HG03159 (cell line): Measurements from ENCODE around the gene TMEM132D.

Experiments
- ATAC-seq: cut with Tn5 transposase; IDR thresholded peaks from one replicate; pipeline ENCODE4 v1.9.1; 2021; ENCODE audit warnings: mild to moderate bottlenecking, moderate library complexity; ENCODE audit not compliant: unreplicated experiment

Gene TMEM132D

DNA sequence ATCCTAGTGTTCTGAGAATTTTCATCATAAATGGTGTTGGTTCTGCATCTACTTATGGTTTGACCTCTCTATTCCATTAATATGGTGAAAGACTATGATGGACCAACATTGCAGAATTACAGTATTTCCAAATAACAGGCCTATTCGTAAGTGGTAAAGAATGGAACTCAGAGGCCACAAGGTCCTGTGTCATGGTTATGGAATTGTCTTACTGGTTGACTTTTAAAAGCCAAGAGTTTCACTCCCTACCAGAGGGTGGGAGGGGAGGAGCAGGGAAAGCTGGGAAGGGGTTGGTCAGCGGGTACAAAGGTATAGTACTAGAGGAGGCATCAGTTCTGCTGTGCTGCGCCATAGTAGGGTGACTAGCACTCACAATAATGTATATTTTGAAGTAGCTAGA, 153.4 kb downstream of the TMEM132D start:
- ATAC-seq: no peak

DNA sequence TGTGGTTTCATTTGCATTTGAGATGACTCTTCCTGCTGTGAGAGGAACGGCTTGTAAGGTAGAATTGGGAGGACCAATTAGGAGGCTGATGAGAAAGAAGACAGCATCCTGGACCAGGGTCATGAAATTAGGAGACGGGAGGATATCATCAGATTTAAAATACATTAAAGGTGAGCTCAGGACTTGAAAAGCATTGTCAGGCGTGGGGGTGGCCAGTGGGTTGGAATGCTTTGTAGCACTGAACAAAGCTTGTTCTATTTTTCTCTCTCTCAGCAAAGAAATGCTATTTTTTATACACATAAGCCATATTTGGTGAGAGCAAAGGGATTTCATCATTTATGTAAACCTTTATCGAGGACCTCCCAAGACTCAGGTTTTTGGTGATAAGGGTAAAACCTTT, 157.5 kb downstream of the TMEM132D start:
- ATAC-seq: no peak

DNA sequence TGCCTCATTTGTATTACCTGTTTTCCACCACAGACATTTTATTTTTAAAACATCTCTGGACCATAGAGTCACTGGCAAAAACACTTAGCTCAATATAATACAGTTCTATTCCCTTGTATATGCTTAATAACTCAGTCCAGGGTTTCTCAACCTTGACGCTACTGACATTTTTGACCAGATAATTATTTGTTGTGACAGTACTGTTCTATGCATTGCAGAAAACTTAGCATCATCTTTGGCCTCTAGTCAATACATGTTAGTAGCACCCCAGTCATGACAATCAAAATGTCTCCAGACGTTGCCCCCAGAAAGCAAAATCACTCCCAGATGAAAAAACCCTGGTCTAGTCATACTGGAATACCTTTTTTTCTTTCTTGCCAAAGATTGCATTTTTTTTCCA, 174.7 kb downstream of the TMEM132D start:
- ATAC-seq: no peak

DNA sequence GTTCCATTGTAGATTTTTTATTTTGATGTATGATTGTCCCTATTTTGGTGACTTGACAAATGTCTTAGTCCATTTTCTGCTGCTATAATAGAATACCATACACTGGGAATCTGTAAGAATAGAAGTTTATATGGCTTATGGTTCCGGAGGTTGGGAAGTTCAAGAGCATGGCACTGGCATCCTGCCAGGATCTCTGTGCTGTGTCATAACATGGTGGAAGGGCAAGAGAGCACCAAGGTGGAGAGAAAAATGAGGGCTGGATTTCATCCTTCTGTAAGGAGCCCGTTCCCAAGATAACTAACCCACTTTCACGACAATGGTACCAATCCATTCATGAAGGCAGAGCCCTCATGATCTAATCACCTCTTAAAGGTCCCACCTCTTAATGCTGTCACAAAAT, 176.7 kb downstream of the TMEM132D start:
- no peak for ATAC-seq

DNA sequence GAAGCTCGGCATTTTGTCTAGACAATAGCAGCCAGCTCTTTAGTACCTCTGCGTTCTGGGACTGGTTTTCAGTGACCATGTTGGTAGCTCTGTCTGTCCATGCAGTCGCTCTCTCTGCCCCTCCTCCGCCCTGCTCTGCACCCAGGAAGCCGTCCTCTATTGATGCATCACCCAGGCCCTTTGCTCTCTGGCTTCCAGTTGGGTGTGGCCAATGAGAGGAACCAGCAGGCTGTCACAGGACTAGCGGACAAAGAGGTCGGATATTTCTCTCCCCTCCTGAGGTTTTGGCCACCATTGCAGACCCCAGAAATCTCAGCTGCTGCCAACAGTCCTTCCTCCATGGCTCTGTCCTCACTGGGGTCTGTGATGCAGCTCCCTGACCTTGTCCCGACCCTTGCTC, 180.6 kb downstream of the TMEM132D start:
- ATAC-seq: no peak

DNA sequence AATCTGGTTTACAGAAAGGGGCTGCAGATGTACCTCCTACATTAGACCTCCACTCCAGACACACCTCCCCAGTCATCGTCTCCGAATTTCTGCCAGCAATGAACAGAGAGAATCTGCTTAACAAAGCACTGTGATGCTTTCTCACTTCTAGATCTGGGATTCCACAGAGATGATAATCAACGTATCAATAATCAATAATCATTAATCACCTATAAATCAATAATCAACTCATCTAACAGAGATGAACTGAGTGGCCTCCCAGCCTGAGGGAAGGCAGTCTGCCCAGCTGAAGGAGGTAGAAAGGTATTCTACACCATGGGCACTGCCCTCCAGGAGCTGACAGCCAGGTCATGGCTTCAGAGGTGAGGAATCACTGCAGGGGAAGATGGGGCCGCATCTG, 183.2 kb downstream of the TMEM132D start:
- ATAC-seq: no peak

DNA sequence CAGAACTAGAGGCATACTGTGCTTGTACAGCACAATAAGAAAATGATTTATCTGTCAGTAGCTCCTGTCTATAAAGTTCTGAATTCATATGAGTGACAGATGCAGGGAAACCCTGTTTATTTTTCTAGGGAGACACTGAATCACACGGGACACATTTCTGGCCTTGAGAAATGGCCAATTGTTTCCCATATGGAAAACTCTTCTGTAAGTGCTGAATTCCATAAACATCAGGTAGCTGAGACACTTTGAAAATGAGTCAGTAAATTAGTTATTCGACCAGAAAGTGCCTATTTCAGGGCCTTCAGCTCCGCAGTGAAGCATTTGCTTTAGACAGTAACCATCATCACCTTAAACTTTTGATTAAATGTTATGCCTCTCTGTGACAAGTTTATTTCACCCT, 184.4 kb downstream of the TMEM132D start:
- no peak for ATAC-seq

DNA sequence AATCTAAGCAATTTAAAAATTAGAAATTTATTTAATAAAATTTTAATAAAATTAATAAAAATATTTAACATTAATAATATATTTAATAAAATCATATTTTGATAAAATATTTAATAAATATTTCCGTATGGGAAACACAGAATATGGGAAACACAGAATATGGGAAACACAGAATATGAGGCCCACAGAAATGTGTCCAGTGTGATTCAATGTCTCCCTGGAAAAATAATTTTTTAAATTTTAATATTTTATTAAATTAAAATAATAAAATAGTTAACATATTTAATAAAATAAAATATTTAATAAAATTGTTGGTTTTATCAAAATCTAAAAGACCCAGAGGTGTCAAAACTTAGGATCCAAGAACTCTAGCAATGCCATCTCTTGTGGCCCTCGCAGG, 186.4 kb downstream of the TMEM132D start:
- no peak for ATAC-seq

DNA sequence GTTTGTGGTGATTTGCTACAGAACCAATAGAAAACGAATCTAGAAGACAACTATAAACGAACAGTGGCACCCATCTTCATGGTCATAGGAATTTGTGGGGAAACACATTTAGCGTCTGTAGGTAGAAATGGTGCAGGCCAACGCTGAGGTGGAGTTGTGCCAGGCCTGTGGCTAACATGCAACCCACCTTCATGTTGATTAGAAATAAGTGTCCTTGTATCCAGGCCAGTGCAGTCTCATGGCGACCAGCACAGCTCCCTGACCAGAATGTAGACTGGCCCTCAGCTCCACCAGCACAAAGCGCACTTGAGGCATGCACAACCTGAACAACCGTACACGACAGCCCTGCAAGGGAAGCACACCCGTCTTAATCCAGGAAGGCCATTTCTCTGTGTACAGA, 187.0 kb downstream of the TMEM132D start:
- ATAC-seq: no peak

DNA sequence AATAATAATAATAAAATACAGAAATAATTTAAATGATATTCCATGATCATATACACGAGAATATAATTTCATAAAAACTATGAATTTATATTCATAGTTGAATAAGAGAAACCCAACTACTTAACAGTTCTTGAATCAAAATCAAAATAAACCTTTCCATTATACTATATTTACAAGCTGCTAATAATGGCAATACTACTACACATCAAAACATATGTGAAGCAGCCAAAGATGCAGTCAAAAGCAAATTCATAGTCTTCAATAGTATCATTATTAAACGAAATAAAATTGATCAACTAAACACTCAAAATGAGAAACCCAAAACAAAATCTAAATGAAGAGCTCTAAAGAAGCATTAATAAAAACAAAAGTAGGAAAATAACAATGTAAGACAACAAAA, 197.1 kb downstream of the TMEM132D start:
- ATAC-seq: no peak

DNA sequence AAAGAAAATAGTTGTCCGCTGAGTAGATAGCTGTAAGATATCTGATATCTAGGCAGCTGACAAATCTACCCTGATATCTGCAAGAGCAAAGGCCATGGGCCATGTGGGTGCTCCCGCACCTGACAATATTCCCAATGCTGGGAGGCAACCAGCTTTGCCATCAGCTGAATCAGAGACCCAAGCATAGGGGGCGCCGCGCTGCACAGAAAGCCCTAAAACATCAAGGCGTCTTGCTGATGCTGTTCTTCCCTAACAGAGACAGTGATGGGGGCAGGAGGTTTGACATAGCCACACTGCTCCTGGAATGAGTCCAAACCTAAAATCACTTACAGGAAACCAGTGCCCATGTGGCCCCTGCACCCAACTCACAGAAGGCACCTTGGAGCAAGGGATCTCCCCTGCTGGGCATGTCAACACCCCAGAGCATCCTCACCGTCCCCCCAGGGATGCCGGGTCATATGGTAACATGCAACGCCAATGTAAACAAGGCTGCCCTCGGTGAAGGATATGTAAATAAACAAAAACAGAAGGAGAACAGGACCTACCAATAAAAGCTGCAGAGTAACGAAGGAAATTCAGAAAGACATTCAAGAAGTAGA, 199.5 kb downstream of the TMEM132D start:
- ATAC-seq: no peak

DNA sequence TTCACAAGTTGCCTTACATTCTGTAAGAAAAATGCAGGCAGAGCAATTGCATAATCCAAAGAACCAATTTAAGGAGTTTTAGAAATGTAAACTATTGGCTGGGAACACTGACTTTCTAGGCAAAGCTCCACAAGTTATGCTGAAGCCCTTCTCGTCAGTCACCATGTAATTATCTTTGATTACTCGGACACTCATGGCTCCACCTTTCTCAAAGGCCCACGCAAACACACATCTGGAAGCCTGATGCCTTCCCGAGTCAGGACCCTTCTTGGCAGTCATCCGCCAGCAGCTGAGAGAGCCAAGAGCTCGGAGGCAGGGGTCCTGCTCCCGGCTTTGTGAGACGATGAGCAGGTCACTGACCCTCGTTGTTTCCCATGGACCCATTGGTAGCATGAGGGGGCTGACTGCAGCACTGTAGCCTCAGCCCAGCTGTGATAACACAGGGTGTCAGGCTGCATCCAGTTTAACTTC, 202.2 kb downstream of the TMEM132D start:
- ATAC-seq: no peak

DNA sequence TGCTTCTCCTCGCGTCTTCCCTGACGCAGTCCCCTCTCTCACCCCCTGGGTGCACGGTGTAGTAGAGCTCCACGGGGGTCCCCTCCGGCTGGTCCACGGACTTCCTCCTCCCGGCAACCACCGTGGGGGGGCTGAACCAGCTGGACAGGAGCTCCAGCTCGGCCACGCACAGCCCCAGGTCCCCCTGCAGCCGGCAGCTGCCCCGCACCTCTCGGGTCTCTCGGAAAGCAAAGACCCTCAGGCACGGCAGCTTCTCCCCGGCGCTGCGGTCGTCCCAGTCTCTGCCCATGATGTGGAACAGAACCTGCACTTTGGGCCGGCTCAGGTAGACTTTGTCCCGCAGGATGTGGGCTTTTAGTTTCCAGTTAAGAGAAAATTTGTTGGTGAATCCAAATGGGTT, 203.8 kb downstream of the TMEM132D start:
- ATAC-seq: no peak

DNA sequence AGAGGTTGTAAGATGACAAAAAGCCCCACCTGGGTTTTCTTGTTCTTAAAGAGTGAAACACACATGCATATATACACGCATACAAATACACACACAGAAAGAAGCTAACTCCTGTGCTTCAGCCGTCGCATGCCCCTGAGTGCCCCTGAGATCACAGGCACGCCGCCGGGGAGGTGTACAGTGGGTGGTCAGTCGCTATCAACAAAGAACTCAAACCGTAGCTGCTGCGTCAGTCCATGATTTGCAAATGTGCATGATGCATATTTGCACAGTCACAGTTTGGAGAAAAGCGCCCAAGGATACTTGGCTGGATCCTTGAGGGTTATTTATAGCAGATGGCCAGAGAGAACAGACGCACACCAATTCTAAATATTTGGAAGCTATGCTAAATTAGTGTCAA, 206.9 kb downstream of the TMEM132D start:
- ATAC-seq: no peak

DNA sequence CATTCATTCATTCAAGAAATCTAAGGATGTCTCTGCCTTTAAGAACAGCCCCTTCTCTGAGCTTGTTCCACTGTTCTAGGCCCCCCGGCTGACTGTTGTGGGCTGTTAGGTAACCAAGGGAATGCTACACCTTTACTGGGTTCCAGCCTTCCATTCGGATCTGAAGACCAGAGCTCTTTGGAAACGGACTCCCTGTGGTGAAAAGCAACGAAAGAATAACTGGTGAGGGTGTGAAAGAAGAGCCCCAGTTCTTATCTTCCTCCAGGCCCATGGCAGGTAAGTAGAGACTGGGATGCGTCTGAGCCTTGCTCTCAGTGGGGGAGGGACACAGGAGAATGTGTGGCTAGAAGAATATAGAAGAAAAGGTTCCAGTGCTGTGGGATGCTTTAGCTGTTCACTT, 207.4 kb downstream of the TMEM132D start:
- ATAC-seq: no peak

DNA sequence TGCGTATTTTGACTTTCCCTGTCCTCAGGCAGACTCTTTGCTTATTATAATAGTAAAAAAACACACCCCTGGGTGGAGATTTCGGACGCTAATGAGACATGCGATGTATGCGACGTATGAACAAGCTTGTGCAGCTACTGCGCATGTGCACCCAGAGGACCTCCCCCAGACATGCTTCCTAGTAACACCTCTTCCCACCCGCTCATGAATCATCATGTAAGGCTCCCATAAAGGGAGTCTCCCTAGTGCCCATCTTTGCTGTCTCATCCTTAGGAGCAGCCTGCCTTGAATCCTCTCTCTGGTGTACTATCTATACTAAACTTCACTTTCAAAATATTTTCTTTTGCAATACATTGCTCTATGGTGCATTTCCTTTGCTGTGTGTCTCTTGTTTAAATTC, 210.1 kb downstream of the TMEM132D start:
- ATAC-seq: no peak

DNA sequence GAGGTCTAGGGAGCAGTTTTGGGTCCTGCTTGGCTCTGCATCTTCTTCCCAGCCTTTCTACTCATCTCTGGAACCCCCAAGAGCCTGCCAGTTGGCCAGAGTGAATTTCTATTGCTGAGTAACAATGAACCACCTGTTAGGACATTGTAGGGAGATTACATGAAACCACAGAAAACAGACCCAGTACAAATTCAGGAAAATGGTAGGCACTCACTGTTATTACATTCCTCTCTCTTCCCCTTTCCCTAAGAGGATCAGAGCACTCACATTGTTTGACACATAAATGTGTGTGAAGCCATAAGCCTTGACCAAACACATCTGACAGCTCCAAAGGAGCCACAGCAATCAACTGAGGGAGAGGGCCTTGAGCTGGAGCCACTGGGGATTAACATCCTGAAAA, 216.1 kb downstream of the TMEM132D start:
- ATAC-seq: no peak

DNA sequence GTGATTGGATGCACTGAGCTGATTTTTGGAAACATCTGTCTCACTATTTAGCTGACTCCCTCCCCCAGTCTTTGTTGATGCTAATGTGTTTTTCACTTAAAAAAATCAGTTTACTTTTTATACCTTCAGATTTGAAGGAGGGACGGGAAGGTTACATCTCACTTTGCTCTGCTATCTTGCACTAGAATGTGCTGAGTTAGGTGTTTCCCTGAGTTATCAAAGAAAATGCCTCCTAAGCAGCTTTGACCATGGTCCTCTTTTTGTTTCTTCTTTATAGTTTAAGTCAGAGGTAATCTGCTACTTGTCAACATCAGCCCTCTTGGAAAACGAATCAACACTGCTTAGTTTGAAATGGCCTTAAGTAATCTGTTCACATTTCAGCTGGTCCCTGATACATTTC, 222.0 kb downstream of the TMEM132D start:
- ATAC-seq: no peak

DNA sequence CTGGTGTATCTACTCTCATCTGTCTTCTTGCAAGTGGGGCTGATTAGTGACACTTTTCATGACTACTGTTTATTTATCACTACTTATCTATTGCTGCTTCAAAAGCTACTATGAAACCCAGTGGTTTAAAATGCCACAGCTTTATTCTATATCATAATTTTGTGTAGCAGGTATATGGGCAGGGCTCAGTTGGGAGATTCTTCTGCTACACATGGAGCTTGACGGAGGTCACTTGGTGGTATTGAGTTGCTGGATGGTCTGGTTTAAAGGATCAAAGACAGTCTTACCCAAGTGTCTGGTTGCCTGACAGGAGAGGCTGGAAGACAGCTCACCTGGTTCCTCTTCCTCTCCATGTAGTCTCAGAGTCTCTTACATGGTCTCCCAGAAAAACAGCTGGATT, 222.7 kb downstream of the TMEM132D start:
- no peak for ATAC-seq

DNA sequence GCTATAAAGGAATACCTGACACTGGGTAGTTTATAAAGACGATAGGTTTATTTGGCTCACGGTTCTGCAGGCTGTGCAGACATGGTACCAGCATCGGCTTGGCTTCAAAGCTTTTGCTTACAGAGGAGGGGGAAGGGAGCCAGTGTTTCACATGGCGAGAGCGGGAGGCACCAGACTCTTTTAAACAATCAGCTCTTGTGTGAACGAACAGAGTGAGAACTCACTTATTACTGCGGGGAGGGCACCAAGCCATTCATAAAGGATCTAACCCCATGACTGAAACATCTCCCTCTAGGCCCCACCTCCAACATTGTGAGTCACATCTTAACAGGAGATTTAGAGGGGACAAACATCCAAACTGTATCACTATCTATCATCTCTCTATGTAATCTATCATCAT, 227.4 kb downstream of the TMEM132D start:
- ATAC-seq: no peak

DNA sequence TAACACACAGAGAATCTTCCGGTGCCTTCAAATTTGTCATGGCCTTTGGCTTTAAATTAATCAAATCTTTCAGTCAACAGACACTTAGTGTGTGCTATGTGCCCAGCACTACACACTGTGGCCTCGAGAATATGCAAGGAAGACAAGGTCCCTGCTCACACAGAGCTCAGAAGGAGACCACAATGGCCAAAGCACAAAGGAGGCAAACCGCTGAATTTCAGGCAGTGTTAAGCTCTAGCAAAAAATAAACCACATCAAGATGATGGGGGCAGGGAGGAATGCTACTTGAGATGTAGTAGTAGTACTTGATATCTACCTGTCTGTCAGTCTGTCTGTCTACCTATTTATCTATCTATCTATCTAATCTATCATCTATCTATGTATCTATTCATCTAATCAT, 227.9 kb downstream of the TMEM132D start:
- ATAC-seq: no peak

DNA sequence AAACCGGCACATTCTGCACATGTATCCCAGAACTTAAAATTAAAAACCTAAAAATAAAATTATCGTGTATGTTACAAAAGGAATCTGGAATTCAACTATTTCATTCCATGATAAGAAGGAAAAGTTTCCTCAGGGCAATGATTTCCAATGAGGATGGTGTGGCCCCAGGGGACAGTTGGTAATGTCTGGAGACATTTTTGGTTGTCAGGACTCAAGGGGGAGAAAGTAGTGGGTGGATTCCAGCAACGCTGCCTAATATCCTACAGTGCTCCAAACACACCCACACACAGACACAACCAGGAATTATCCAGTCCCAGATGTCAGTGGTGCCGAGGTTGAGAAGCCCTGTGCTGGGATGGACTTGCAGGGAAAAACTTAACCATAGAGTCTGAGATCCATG, 228.3 kb downstream of the TMEM132D start:
- ATAC-seq: no peak

DNA sequence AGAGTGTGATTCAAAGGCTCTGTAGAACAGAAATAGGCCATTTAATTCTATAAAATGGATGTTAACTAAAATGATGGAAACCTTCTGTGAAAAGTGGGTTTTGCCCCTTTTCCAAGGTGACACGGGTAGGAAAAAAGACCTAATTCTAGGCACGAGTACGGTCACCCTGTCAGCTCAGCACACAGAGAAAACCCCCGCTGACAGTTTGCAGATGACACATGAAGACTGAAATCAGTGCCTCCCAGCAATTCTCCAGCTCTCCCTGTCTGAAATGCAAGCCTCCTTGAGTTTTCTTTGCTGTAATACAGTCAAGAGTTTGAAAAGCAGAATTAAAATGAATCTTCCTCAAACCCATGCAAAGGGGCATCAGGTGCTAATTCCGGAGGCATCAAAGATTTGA, 230.0 kb downstream of the TMEM132D start:
- no peak for ATAC-seq

DNA sequence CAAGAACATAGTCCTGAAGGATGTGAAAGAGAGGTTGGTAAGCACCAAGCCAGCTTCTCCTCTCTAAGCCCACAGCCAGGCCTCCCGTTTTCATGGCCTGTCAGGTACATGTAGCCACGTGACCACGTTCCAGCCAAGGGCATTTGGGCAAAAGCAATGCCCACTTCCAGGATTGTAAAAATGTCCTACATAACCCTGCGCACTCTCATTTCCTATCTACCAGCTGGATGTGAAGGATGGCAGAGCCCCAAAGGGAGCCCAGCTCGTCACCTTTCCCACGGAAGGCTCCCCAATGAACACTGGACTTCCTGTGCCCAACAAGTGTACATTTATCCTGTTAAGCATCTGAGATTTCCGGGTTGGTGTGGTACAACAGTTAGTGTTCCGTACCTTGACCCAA, 231.7 kb downstream of the TMEM132D start:
- ATAC-seq: no peak
